ENCODE data around the gene ZNF740. TPM values are rescaled to one million over a fixed set of nuclear protein-coding genes. Genes with fewer than 3 reads are reported as not detected.

Gene ZNF740, protein sequence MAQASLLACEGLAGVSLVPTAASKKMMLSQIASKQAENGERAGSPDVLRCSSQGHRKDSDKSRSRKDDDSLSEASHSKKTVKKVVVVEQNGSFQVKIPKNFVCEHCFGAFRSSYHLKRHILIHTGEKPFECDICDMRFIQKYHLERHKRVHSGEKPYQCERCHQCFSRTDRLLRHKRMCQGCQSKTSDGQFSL
- total RNA-seq (2021; fragmentation: NEBNext Ultra II Directional; extraction: Animal tissue kit (Norgen Biotek cat#: 25700)) (35.6 and 40.0 TPM in 2 replicates), polyA plus RNA-seq (2011; rRNA removed) (7.6 and 8.2 TPM in 2 replicates), polyA minus RNA-seq (2011; rRNA and poly(A)+ RNA removed) (20.4 and 28.1 TPM in 2 replicates)
- polyA plus RNA-seq (2011; cell fraction: cytosol; rRNA removed): 11.3 TPM
- 19.1 TPM for polyA plus RNA-seq (2011; cell fraction: nucleus; rRNA removed)
- polyA plus RNA-seq (2012, experiment 1 of 2): 12.5 to 15.6 TPM (median 15.4 TPM) in 4 replicates
- polyA plus RNA-seq (2012, experiment 2 of 2): 3.9 TPM
- 7.8 TPM for polyA plus RNA-seq (2013, experiment 1 of 2)
- 7.2 TPM for polyA plus RNA-seq (2013, experiment 2 of 2)
- polyA minus RNA-seq (2011; cell fraction: cytosol; rRNA and poly(A)+ RNA removed): 7.6 TPM
- 43.3 TPM for polyA minus RNA-seq (2011; cell fraction: nucleus; rRNA and poly(A)+ RNA removed)
- long read RNA-seq, experiment 1, partial matches to known transcripts: 1 of 14 reads
- long read RNA-seq, experiment 1, other reads (novel, unspliced or antisense): 13 of 14 reads
- long read RNA-seq, experiment 2: 0 reads

DNA sequence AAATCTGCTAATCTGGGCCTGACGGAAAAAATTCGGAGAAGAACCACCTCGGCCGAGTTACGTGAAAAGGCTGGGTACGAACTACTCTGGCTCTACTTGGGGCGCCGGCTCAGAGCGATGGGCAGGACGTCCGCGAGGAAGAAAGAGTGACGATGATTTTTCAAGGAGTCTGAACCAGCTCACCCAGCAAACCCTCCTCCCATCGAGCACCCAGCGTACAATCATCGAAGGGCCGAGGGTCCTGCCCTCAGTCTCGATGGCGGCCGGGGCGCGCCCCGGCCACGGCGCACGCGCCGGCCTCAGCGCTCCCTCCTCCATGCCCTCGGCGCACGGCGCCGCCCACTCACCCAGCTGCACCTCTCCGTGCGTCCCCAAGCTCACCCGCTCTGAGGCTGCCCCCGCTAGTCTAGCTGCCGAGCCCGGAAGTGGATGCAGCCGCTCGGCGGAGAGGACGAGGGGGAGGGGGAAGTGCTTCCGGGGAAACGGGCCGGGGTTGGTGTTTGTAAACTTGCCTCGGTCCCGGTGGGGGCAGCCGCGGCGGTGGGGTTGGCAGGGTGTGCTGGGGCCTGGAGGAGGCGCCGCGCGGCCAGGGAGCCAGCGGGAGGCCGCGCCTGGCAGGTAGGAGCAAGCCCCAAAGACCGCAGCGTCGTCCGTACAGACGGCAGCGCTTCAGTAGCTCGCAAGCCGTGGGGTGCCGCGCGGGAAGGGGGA, at the start of gene ZNF740, which contains the start of gene CSAD:
TSS of gene ZNF740 (plus strand) at position 503 of the 711 bp plus-strand sequence. CDS start 1,262 bp downstream, outside the sequence.
TSS of gene CSAD (minus strand) at position 706 of the 711 bp plus-strand sequence. CDS start 7,455 bp downstream, outside the sequence.
- H3K9ac ChIP-seq (replicated peaks in 1 of 4; ENCODE audit: extremely low read depth in 1 of 4, low read depth in 3 of 4, low read length in 3 of 4): peak within 1 kb of the TSS; percentile 57 to 71 (median 68)
- H3K4ac ChIP-seq (replicated peaks; ENCODE audit: insufficient read length, low read depth, low read length): peak within 1 kb of the TSS; percentile 45
- no peak within 1 kb of the TSS for H2AK5ac ChIP-seq (ENCODE audit: low read depth, low read length)
- ChIA-PET CTCF (ENCODE audit: partially characterized antibody) (interaction anchor here (0.6 to 11.1 kb wide), 13 partner anchors 11 to 295 kb away, joined by 3 to 164 read pairs (median 4); partner anchors contain the start of genes ESPL1 and ITGB7), POLR2A (ENCODE audit: partially characterized antibody) (interaction anchor here (0.6 to 3.8 kb wide), 20 partner anchors 9 to 273 kb away, joined by 3 to 18 read pairs (median 4); partner anchors contain the start of genes EIF4B and MYG1)
- peak within 1 kb of the TSS; percentile 96 for H4K5ac ChIP-seq (ENCODE audit: insufficient read length, low read depth, low read length)
- peak within 1 kb of the TSS; percentile 50; the same call in 1 of the 2 replicates for H3K27ac ChIP-seq (ENCODE audit: low read depth, low read length)
- whole genome bisulfite sequencing, 2 experiments (ENCODE audit: extremely low coverage in 1 of 2, insufficient coverage in 1 of 2, insufficient read length in 1 of 2, insufficient replicate concordance in 2 of 2, low coverage in 1 of 2, low lambda C conversion rate in 2 of 2, missing lambda C conversion rate in 1 of 2): 1% methylated on average over 47 of the region's 70 CpGs; no CpG with 5 or more reads in 1 of the 2 experiments
- H3K14ac ChIP-seq (ENCODE audit: insufficient read length): no peak within 1 kb of the TSS
- H4K91ac ChIP-seq (replicated peaks; ENCODE audit: insufficient read length, low read length): peak within 1 kb of the TSS; percentile 80
- peaks cover 6 to 27% (median 16%) of the 10 kb centered on the region in 4 experiments; a peak in 7 of 8 replicates for H3K36me3 ChIP-seq (ENCODE audit: control insufficient read depth in 2 of 4, insufficient read depth in 4 of 4, low read length in 3 of 4)
- no peak within 1 kb of the TSS for H2BK20ac ChIP-seq (ENCODE audit: low read length)
- H3K4me3 ChIP-seq (ENCODE audit: extremely low read depth in 1 of 4, insufficient read depth in 2 of 4, low read depth in 3 of 4, low read length in 4 of 4): peak within 1 kb of the TSS; percentile 71 to 89 (median 83)
- no peak within 1 kb of the TSS for H2BK120ac ChIP-seq (replicated peaks; ENCODE audit: low read depth, low read length)
- FAIRE-seq: no peak
- peak; percentile 94 for DNase-seq (ENCODE audit: low read depth in 1 of 2, low spot score in 2 of 2)
- no peaks in the 10 kb centered on the region for H3K9me3 ChIP-seq (ENCODE audit: insufficient read depth in 2 of 2, low read depth in 1 of 2, low read length in 1 of 2)
- H3K23me2 ChIP-seq (ENCODE audit: low read depth, low read length): peaks cover 8% of the 10 kb centered on the region
- peak within 1 kb of the TSS; percentile 85; the same call in 1 of the 2 replicates for H2BK15ac ChIP-seq (ENCODE audit: low read length)
- peaks cover 2% of the 10 kb centered on the region; the same call in 1 of the 2 replicates for H3K79me1 ChIP-seq (ENCODE audit: low read depth, low read length)
- peaks cover 0 to 11% of the 10 kb centered on the region in 2 experiments; a peak in 2 of 4 replicates for H3K79me2 ChIP-seq (ENCODE audit: control insufficient read depth in 1 of 2, insufficient read depth in 2 of 2, low read length in 2 of 2)
- H4K8ac ChIP-seq (ENCODE audit: extremely low read depth, insufficient read depth, low read length): peak within 1 kb of the TSS; percentile 83
- peak within 1 kb of the TSS; percentile 89; the same call in 1 of the 2 replicates for H2BK5ac ChIP-seq (ENCODE audit: low read depth, low read length)
- peaks cover 7 to 35% (median 21%) of the 10 kb centered on the region in 4 experiments for H3K27me3 ChIP-seq (replicated peaks in 1 of 4; ENCODE audit: control insufficient read depth in 3 of 4, extremely low read depth in 1 of 4, insufficient read depth in 3 of 4, low read length in 3 of 4)
- H3K18ac ChIP-seq (ENCODE audit: extremely low read depth, low read length): peak within 1 kb of the TSS; percentile 97
- peaks cover 2 to 10% (median 4%) of the 10 kb centered on the region in 4 experiments; a peak in 6 of 7 replicates for H3K4me1 ChIP-seq (replicated peaks in 1 of 4; ENCODE audit: control insufficient read depth in 3 of 4, insufficient read depth in 4 of 4, low read length in 3 of 4)
- H3K23ac ChIP-seq (ENCODE audit: insufficient read length): no peak within 1 kb of the TSS
- H3K56ac ChIP-seq (replicated peaks; ENCODE audit: insufficient read length, low read depth, low read length): peak within 1 kb of the TSS; percentile 91
- no peak within 1 kb of the TSS for H2BK12ac ChIP-seq (ENCODE audit: low read depth, low read length)
- H2AFZ ChIP-seq (ENCODE audit: low read length): peak within 1 kb of the TSS; percentile 89
- peaks cover 4 to 10% of the 10 kb centered on the region in 2 experiments for H4K20me1 ChIP-seq (replicated peaks in 1 of 2; ENCODE audit: control insufficient read depth in 1 of 2, insufficient read depth in 2 of 2, low read length in 2 of 2)
- peak within 1 kb of the TSS; percentile 95 for H3K4me2 ChIP-seq (ENCODE audit: insufficient read depth in 1 of 2, low read depth in 2 of 2, low read length in 2 of 2)
- TF ChIP-seq HDAC6 (IDR thresholded peaks at IDR 0.05; ENCODE audit: low read depth, low read length) (no peak), KDM5A (IDR thresholded peaks at IDR 0.05; ENCODE audit: low read length) (no peak), KDM1A (IDR thresholded peaks at IDR 0.05; ENCODE audit: borderline replicate concordance, low read length) (no peak), EP300 (IDR thresholded peaks at IDR 0.05; ENCODE audit: borderline replicate concordance in 1 of 2, low read depth in 2 of 2, low read length in 2 of 2) (peak in 1 of 2 experiments; percentile 56; a peak in 1 of 3 replicates), TCF12 (IDR thresholded peaks at IDR 0.05; ENCODE audit: low read depth, low read length) (0 out of 2 replicates have a peak, but pooled peaks have one; percentile 20), MAFK (IDR thresholded peaks at IDR 0.05; ENCODE audit: low read depth, low read length) (no peak), CBX5 (IDR thresholded peaks at IDR 0.05; ENCODE audit: low read depth, low read length) (no peak)
